HG03060 (cell line): Measurements from ENCODE around the gene KIF16B.
A peak's percentile ranks its signal among the peaks of the same experiment; 100 is the strongest.

Experiments used
- ATAC-seq: cut with Tn5 transposase; IDR thresholded peaks from one replicate; pipeline ENCODE4 v1.9.1; 2021; ENCODE audit warnings: low read depth, moderate number of reproducible peaks; ENCODE audit not compliant: unreplicated experiment

Gene KIF16B

DNA sequence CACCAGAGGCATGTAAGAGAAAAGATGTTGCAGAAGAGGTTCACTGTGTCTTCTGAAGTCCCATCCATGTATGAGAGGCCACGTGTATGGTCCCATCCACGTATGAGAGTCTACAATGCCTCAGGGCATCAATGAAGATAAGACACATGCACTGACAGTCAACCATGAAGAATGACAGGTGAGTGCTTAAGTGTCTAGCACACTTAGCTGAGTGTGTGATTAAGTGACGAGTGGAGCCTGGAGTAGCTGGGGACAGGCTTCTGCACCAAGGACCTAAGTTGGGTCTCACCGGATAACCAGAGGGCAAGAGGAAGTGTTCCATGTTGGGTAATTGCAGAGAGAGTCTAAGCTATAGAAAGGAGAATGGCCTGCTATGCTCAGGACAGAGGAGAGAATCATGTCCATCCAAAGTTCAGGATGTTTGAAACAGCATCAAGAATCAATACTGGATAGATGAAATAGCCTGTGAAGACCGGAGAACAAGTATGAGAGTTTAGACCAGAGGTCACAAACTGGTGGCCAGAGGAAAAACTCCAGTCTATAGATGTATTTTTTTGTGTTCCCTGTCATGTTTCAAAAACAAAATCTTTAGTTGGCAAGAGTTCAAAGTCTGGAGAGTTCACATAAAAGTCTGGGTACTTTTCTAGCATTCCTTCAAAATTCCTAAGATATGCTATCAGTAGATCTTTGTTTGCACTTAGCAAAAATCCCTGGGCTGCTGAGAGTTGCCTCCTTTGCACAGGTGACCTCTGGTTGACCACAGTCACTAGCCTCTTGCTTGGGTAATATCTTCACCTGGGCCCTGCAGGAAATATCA is 165.8 kb downstream of the KIF16B start:
- no peak for ATAC-seq

DNA sequence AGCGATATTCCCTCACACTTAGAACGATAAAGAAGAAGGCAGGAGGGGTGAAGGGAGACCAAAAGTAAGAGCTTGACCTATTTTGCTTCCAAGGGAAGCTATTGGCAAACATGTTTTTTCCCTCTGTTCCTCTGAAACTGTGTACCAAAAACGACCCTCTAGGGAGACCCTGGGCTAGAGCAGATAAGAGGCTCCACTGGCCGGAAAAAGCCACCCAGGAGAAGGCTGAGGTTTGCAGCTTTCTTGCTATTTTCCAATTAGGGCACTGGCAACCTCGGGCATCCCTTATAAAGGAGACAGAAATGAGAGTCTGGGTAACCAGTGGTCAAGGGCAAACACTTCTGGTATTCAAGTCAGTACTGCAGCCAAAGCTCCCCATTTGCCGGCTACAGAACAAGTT is 168.0 kb downstream of the KIF16B start:
- no peak for ATAC-seq

DNA sequence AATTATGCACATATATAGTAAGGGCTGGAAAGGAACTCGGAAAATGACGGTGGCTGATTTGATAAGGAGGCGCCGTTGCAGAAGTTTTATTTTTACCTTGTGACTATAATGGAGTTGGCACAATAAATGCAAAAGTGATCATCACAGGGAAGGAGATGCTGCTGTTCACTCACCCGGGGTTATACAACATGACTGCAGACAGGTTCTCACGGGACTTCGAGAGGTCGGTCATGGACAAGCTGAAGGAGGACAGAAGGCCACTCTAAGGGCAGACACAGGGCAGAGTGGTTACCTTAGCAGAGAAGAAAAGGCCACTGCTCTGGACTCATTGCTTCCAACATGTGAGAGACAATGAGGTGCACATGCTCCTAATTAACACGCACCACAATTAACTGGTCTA is 168.6 kb downstream of the KIF16B start:
- no peak for ATAC-seq

DNA sequence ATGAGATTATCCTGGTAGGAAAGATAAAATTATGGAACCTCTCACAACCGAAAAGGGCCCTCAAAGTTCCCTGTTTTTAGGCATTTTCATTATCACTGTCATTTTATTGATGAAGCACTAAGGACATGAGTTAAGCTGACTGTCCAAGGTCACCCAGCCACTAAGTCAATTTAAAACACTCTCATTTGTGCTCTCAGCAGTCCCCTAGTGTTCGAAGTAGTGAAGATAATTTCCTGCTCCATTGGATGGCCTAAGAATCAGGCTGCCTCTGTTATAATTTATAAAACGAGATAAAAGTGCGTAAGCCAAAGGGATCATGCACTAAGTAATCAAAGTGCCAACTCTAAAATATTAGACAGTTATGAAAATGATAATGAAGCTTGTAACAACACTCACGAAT is 169.1 kb downstream of the KIF16B start:
- ATAC-seq = no peak

DNA sequence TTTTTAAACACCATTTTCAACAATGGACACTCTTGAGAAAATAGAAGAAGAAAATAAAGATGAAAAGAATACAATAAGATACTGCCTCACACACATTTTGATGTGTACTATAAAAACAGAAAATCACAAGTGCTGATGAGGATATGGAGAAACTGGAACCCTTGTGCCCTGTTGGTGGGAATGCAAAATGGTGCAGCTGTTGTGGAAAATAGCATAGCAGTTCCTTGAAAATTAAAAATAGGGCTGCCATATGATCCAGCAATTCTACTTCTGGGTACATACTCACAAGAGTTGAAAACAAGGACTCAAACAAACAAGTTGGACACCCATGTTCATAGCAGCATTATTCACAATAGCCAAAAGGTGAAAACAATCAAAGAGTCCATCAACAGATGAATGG is 173.0 kb downstream of the KIF16B start:
- ATAC-seq = no peak

DNA sequence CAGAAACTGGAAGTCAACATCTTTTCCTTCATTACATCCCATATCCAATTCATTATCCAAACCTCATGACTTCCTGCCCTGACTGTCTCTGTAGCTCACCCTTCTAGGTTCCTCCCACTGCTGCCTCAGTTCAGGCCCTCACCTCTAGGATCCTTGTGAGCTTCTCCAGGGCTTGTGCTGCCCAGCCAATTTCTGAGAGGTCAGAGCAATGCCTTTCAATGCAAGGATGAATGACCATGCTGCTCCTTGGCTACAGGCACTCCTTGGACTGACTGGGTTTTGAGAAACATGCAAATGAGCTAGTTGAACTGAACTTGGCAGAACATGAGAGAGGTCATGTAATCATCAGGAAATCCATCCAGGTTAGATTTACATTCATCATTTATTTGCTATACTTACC is 173.4 kb downstream of the KIF16B start:
- ATAC-seq = no peak

DNA sequence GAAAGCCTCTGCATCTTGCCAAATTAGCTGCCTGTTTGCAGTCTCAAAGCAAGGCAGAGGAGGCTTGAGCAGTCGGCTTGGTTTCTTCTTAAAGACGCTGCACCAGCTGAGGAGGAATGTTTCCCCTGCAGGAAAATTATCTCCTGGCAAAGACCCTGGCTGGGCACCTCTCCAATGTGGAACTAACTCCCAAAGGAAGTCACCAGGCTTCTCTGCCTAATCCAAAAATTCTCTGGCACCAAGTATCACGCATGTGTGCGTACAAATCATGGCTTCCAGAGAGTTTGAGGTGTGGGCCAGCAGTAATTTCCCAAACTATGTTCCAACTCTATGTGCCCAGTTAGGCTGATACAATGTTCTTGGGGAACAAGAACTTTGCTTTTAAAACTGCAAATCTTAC is 176.2 kb downstream of the KIF16B start:
- no peak for ATAC-seq

DNA sequence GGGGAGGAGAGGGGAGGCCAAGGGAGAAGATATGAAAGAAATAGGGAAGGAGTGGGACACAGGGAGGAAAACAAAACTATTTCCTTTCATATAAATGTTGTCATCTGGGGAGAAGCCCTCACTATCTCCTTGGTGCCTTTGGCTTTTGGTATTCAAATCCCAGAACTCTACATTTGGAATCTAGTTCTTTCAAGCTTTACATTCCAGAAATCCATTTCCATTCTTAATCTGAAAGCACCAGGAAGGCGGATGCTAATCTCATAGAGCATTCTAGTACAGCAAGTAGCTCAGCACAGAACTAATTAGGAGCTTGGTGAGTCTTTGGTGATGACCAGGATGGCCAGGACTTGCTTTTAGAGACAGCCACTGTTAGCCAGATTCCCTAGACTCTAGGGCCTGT is 177.9 kb downstream of the KIF16B start:
- no peak for ATAC-seq

DNA sequence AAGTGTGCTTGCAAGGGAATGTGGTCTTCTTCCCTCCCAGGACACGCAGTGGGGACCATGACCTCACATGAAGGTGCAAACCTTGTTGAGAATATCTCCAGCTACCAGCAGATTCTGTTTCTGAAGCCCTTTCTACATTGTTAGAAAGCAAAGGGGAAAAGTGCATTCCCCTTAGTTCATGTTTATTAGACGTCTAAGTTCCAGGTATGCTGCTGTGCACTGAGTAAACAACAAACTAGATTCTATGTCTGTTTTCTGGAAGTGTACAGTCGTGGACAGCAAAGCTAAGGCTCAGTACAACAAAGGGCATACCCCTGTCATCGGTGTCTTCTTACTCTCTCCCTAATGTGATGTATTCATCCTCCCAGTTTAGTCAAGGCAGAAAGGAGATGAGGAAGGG is 178.5 kb downstream of the KIF16B start:
- ATAC-seq = no peak

DNA sequence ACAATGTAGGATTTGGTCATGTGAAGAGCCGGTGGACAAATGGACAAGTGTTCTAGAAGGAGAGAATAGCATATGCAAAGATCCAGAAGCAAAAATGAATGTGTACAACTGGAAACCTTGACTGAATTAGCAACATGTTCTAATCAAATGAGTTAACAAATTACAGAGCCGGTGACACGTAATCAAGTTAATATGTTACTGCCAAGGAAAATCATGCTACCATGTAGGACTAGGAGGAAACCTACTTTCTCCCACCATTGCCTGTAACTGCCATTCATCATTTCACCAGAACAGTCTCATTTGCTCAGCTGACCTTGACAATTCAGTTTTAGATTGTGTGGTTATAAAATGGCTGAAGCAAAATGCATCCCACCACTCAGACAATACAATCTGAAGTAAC is 179.4 kb downstream of the KIF16B start:
- no peak for ATAC-seq

DNA sequence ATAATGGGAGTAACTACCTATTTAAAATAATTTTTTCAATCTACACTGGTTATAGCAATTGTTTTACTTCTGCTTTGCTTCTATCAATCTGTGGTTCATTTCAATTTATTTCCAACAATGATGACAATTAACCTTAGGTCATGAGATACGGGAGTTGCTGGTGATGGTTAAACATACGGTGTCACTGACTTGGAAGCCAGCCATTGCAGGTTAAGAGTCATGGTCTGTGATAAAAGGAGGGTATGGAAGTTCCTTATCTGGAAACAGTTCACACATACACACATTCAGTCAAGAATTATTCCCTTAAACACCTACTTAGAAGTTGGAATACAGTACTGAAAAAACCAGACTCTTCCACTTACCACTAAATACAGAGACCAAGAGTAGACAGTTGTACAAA is 180.0 kb downstream of the KIF16B start:
- ATAC-seq = no peak

DNA sequence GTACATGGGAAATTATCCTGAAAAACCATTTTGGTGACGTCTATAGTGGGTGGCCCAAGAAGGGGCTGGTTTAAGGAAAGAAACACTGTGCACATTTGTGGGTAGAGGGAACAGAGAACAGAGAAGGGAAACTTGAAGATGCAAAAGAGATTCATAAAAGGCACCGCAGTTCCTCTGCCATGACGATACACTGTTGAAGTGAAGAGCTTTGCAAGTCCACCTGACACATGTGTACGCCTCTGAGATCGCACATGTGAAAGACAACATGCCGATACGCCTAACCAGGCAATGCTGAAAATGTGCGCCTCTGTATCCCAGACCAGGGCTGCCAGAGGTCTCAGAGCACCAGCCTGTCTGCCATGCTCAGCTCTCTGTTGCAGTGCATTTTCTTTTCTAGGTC is 180.9 kb downstream of the KIF16B start:
- peak; percentile 91 for ATAC-seq

DNA sequence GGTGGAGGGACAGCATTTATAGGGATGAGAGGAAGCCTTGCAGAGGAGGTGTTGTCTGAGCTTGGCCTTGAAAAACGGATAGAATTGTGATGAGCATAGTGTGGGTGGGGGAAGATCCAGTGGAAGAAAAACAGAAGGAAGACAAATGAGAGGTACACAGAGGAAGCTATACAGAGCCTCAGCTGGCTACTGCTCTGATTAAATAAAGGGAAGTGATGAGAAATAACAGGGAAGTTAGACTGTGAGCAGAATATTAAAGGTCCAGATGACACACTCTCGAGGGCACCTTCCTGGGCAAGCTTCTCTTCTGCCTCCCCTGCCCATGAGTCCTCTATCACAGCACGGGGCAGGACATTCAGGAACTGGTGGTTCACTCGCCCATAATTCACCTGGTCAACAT is 182.3 kb downstream of the KIF16B start:
- ATAC-seq = no peak

DNA sequence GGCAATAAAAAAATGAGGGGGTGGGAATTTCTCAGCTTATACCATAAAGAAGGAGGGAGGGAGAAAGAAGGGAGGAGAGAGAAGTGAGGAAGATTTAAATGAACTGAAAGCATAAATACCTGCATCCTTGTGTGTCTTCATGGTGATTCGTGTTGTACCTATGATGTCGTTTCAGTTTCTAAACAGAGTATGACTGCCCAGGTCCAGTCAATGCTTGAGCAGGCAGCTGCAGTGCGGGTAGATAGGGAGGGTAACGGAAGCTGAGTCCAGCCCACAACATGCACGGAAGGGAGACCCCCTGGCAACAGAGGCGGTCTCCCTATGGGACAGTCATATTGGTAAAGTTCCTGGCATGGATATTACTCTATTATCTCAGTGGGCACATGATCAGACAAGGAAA is 184.5 kb downstream of the KIF16B start:
- no peak for ATAC-seq

DNA sequence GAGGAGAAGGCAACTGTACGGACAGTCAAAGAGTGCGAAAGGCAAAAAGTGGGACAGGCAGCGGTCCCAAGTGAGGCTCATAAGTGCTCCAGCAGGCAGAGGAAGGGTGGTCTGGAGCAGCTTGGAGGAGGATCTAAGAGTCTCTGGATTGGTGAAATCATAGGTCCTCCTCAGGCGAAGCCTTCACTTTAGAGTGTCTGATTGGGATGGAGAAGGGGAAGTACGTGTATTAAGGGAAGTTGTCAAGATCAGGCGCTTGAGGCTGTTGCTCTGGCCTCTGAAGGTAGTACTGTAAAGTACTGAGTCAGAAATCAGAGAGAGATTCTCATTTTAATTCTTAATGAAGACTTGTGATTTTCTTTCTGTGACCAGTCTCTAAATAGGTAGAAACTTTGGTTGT is 185.6 kb downstream of the KIF16B start:
- ATAC-seq = no peak

DNA sequence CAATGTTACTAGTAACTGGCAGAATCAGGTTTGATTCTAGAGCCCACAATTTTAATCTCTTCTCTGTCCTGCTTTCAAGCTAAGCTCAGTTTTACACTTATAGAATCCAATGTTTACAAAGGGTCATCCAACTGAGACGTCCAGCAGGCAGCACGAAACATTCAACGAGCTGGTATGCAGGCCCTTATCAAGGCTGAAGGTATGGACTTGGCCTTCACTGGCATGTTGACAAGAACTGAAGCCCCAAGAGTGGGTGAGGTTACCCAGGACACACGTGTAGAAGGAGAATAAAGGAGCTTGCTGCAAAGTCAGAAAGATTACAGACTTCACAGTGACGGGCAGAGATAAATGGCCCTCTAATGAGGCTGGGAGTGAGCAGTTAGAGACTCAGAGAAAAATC is 187.4 kb downstream of the KIF16B start:
- no peak for ATAC-seq

DNA sequence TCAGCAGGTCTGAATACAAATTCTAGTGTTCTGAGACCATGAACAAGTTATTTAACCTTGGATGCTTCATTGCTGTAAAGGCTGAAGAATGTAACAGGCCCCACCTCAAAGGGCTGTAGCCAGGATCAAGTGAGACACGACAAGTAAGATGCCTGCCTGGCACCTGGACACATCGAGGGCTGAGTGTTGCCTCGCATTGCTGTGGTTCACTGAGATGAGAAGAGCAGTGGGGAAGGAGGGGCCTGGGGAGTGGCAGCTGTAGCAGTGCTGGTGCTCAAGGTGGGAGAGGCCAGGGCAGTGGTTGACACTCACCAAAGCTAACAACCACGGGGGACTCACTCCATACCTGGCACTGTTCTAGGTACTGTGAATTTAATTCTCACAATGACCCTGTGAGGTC is 187.8 kb downstream of the KIF16B start:
- no peak for ATAC-seq

DNA sequence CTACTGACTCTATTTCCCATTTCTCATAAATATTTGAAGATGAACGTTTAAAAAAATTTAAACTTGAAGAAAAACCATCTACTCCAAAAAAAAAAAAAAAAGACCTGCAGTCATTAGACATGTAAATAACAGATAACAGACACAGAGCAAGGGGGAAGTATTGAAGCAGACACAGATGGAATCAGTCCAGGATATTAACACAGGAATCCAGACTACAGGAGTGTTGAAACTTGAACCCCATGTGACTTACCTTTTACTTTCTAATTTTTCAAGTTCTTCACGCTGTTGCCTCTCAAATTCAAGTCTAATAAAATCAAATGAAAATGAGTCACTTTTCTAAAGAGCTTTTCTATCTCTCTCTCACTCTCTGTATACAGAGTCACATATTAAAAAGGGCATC is 191.8 kb downstream of the KIF16B start:
- no peak for ATAC-seq

DNA sequence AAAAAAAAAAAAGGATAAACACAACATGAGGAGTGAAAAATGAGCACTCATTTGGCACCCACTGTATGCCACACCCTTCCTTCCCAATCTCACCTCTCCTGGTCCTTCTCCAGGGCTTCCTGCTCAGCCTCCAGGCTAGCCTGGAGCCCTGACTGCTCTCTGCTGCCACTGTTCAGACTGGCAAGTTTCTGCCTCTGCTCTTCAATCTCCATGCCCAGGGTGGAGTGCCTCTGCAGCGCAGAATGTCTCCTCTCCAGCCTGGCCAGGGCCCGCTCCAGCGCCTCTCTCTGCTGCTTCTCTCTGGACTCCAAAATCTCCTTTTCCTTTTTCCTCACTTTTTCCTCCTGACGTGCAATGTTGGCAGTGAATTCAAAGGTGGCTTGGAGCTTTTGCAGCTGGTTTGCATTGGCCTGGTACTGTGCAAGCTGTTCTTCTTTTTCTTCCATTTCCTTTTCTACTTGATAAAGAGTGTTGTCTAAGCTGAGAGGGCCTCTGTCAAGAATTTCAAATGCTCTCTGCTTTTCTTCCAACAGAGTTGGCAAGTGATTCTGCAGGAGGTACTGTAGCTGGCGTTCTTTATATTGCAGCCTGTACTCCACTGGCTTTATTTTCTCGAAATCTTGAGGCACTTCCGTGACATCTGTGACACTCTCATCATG is 194.4 kb downstream of the KIF16B start:
- no peak for ATAC-seq

DNA sequence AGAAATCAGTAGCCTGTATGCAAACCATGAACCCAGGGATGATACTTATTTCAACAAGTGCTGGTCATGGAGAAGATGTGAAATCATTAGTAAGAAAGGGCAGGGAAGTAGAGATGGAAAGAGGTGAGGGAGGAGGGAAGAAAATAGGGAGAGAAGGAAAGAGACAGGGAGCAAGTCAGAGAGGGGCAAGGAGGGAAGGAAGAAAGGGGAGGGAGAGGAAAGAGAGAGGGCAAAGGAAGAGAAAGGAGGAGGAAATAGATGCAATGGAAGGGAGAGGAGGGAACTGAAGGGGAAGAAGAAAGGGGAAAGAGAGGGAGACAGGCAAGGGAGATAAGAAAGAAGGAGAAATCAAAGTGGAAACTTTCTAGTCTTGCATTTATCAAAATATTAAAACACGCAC is 195.1 kb downstream of the KIF16B start:
- ATAC-seq = no peak

DNA sequence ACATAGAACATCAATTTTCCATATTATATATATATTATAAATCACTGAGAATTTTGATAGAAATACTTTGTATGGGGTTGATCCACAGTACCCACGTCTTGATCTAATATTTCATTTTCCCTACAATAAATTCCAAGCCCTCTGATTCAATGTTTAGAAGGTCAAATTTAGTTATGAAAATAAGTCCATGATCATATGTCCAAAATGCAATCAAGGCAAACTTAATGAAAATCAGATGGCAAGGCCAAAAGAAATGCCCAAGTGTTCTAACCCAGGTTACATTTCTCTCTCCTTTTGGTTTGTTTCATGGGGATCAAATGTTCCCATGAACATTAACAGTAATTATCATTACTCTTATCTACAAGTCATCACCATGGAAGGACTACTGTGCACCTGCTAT is 203.8 kb downstream of the KIF16B start:
- no peak for ATAC-seq

DNA sequence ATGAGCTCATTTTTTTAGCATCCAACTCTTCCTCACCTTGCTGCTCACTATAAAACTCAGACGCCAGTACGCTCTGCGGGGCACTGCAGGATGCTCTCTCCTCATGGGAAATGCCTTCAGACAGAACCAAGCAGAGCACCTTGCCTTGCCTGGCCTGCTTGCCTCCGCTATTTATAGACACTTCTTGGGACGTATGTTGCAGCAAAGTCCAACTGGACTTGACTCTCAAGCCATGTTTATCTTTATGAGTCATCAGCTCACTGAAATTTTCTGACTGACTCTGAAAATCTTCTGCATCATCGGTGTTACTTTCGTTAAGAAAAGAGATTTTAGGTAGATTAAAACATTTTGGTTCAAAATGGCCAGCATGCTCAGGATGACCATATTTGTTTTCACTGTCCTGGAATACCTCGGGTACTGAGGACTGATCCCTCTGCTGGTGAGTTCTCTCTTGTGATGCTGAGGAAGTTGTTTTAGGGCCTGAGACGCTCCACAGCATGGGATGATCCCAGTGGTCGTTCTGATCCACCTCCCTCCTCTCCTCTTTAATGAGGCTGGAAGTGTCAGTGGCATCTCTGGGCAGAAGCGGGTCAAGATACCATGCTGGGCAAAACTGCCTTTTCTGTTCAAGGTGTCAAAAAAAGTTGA is 204.5 kb downstream of the KIF16B start:
- ATAC-seq = no peak
